ENCODE measurements around the gene TFF1.

GRCh38 chr21:42403611-42404231, 37.4 kb upstream of the TFF1 start, which contains the start of gene UBASH3A:
- TF ChIP-seq CTCF (IDR thresholded peaks at IDR 0.05) = no peak
- no peak for TF ChIP-seq POLR2A (IDR thresholded peaks at IDR 0.05)
